Posterior cingulate gyrus (tissue), 11 donors: ENCODE results near the gene ST6GAL1.

Experiments
- DNase-seq, 10 donors: peaks; one replicate each; pipeline versions ENCODE4 v3.0.0 to v3.0.0-alpha.2; 2020 to 2021; ENCODE audit warnings: mixed read lengths in 3 of 10
- intact Hi-C: fragments of 100-400 bp; cut with DNase I; formaldehyde crosslinking; loops from one replicate; pipeline ENCODE4 v1.15.1; 2023

ST6GAL1 gene

DNA sequence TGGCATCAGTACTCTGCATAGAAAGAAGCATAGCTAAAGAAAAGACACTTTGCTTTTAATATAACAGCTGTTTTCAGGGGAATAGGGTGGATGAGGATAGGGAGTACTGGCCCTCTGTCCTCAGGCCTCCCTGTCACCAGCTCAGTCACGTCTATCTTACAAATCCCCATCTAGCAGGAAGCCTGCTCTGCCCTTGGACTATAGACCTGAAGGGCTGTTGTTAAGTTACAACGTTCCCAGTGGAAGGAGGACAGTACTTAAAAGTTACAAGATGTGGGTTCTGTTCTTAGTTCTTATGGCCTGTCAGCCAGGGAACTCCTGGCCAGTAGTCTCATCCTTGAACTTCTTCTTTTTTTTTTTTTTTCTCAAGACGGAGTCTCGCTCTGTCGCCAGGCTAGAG is 138.5 kb downstream of the ST6GAL1 start:
- intact Hi-C loops = no loop called here

GRCh38 chr3:187069857-187070516 is 139.7 kb downstream of the ST6GAL1 start:
- DNase-seq = no peak
- intact Hi-C loops = no loop called here

More for the DNA sequence above, 138.5 kb downstream of the ST6GAL1 start:
- DNase-seq = no peak

GRCh38 chr3:187072102-187072501 is 141.8 kb downstream of the ST6GAL1 start:
- no peak for DNase-seq
- intact Hi-C loops = no loop called here

GRCh38 chr3:187072511-187072910 is 142.2 kb downstream of the ST6GAL1 start:
- DNase-seq = no peak
- intact Hi-C loops = no loop called here

DNA sequence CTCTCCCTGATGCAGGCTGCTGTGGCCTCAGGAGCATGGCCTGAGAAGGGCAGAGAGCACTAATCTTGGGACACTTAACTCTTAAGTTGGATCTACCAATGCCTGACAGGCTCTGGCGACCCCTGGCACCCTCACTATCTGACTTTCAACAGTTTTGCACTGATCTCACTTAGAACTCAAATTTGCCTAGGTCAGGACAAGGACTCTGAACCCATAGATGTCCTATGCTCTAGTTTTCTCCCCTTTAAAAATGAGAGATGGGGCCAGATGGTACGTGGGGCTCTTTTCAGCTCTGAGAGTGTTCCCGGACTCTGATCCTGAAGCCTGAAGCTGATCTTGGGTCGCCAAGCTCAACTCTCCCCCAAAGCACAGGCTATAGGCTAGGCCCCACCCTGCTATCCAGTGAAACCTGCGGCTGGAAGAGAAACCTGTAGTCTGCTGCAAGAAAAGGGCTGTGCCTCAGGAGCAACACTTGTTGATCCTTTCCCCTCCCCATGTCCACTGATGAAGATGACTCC is 143.3 kb downstream of the ST6GAL1 start:
- intact Hi-C loops = no loop called here
- no peak for DNase-seq

GRCh38 chr3:187074846-187075245 is 144.5 kb downstream of the ST6GAL1 start:
- DNase-seq = no peak
- intact Hi-C loops = no loop called here

DNA sequence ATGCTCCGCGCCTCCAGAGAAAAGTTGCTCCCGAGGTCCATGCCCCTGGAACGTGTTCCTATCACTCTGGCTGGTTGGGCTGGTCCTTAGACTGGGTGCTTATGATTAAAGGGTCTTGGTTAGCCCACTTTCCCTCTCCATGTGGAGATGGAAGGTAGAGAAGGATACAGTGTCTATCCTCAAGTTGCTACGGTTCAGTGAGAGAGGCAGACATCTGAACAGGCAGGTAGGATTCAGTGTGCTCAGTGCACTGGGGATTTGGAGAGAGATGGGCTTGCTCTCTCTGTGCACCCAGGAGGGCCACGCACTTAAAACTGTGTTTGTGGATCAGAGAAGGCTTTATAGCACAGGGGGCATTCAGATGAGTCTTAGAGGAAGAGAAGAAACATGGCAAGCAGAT is 146.0 kb downstream of the ST6GAL1 start:
- intact Hi-C loops = no loop called here
- no peak for DNase-seq

DNA sequence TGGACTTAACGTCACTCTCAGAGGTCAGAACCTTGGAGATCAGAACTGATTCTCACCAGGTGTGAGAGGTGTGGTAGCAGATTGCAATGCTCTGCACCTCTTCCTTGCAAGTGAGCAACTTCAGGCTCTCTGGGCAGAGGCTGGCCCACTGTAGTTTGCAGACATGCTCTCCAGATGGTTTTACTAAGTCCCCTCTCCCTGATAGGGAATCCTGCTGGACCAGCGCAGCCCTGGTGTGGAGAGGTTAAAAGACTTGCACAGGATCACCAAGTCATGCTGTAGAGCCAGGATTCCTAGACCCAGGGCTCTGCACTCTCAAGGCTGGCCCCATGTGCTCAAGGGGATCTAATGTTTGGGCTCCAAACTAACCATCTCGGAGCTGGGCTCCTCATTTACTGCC is 146.8 kb downstream of the ST6GAL1 start:
- intact Hi-C loops = no loop called here
- DNase-seq = peak in 2 of 10 donors; percentile 52 to 58

DNA sequence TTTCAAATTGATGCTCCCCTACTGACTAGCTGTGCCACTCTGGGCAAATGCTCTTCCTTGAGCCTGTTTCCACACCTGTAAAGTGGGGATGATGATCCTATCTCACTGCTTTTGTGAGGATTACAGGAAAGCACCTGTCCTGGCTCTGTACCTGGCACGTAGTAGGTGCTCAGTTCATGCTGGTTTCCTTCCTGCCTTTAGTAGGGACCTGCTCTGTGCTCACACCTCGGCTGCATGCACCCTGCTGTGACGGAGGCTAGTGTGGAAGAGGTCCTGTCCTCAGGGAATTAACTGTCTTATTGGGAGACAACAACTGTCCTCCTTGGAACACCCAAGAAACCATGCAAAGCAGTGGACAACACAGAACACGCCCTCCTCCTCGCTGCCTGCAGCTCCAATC is 147.2 kb downstream of the ST6GAL1 start:
- peak in 1 of 10 donors; percentile 13 for DNase-seq
- intact Hi-C loops = no loop called here

DNA sequence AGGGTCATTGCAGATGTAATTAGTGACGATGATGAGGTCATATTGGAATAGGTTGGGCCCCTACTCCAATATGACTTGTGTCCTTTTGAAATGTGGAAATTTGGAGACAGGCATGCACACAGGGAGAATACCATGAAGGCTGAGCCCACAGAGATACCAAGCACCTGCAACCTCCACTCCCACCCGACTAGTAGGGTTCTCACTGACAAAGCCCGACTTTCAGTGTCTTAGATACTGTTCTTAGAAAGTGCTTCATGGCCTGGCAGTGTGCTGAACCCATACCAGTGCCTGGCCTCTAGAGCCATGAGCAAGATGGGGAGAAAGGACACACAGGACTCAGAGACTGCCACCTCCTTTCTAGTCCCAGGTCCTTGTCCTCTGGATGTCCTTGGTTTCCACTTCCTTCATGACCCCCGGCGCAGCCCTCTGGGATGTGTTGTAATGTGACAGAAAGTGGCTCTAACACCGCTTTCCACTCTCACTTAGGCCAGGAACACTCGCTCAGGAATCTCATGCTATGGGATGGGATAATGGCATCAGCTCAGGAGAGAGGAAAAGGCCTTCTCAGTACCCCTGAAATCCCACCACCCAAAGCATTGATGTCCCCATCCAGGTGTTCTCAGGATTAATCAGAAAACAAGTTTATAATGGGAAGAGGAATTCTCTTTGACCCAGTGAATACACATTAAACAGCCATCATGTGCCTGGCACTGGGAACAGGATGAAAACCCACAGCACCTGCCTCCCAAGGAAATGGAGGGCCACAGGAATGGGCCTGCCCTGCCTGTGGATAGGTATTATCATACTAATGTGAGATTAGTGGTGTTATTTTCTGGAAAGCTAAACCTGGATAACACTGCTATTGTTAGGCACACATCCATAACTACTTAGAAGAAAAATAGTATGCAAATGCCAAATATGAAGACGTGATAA is 149.0 kb downstream of the ST6GAL1 start:
- DNase-seq = peak in 1 of 10 donors; percentile 28
- intact Hi-C loops = no loop called here

DNA sequence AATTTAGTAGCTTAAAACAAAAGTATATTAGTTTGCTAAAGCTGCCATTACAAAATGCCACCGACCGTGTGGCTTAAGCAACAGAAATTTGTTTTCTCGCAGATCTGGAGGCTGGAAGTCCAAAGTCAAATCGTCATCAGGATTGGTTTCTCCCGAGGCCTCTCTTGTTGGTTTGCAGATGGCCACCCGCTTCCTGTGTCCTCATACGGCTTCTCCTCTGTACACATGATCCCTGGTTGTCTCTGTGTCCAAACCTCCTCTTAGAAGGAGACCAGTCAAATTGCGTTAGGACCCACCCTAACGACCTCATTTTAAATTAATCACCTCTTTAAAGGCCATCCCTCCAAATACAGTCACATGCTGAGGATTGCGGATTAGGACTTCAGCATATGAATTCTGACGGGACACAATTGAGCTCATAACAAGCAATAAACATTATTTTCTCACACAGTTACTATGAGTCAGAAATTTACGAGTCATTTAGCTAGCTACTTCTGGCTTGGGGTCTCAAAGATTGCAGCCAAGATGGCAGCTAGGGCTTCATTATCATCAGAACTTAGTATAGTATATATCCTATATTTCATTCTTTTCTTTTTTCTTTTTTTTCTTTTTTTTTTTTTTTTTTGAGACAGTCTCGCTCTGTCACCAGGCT is 150.6 kb downstream of the ST6GAL1 start:
- DNase-seq = no peak
- intact Hi-C loops = no loop called here

DNA sequence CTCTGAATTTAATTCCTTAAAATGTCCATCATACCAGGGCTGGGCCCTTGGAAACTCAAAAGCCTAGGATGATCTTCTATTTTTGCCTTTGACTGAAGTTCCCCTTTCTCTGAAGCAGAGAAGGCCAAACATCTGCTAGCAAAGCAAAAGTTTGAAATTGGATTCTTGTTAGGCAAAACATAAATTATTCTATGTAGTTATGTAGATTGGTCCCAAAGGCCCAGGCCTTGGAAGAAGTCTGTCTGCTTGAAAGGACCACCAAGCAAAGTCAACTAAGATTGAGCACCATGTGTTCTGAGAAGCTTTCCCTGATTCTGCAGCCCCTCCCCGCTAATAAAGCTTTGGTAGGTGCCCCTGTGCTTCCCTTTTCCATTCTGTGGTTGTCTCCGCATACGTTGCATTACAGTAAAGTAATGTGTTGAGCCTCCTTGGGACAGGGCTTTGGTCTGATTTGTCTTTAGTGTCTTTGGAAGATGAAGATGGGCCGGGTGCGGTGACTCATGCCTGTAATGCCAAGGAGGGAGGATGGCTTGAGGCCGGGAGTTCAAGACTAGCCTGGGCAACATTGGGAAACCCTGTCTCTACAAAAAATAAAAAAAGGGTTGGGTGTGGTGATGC is 152.5 kb downstream of the ST6GAL1 start:
- intact Hi-C loops = no loop called here
- no peak for DNase-seq

- no peak for DNase-seq
- intact Hi-C loops = no loop called here
These were observed 153.8 kb downstream of the ST6GAL1 start for GRCh38 chr3:187084126-187084525.

DNA sequence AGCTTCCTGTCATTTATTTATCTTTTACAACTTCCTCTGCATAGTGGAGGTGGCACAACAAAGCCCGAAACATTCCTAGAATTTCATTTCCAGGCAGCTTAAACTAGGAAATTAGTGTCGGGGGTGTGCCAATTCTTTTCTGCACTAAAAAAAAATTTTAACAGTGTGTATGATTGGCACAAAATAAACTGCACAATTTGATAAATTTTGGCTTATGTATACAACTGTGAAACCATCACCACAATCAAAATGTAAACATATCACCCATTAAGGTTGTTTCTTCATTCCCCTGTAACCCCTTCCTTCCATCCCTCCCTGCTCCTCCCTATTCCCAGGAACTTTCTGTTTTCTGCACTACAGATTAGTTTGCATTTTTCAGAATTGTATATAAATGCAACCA is 154.3 kb downstream of the ST6GAL1 start:
- DNase-seq = no peak
- intact Hi-C loops = no loop called here

DNA sequence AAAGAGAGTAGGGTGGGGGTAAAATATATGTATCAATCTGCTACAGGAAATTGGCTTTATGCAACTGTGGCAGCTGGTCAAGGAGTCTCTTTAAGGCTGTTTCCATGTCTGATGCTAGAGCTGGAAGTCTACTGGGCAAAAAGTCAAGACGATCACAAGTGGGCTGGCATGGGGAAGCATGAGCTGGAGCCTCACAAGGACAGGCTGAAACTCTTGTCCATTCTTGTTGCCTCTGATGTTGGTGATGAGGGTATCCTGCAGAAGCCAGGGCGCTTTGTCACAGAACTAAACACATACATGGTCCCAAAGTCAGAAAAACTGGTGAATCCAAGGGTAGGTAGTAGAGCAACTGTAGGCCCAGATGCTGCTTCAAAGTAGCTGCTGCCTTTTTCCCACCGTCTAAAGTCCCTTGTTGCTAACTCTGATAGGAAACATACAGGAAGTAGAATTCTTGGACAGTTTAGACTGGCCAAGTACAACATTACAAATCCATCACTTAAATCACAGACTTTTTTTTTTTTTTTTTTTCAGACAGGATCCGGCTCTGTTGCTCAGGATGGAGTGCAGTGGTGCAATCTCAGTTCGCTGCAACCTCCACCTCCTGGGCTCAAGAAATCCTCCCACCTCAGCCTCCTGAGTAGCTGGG is 154.8 kb downstream of the ST6GAL1 start:
- intact Hi-C loops = no loop called here
- no peak for DNase-seq

- DNase-seq = no peak
- intact Hi-C loops = no loop called here
These were observed 155.6 kb downstream of the ST6GAL1 start for GRCh38 chr3:187085933-187086332.

DNA sequence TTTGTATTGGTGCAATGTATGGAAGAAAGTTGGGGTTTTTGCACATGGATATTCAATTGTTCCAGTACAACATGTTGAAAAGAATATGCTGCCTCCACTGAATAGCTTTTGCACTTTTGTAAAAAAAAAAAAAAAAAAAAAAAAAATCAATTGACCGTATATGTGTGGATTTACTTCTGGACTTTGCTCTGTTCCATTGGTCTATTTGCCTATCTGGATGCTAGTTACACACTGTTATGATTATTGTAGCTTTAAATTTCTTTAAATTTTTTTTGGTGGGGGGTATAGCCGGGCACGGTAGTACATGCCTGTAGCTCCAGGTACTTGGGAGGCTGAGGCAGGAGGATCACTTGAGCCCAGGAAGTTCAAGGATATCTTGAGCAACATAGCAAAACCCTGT is 156.5 kb downstream of the ST6GAL1 start:
- DNase-seq = no peak
- intact Hi-C loops = no loop called here

- DNase-seq = no peak
- intact Hi-C loops = no loop called here
These were observed 158.4 kb downstream of the ST6GAL1 start for GRCh38 chr3:187088701-187089100.

GRCh38 chr3:187093320-187093719 is 163.0 kb downstream of the ST6GAL1 start:
- intact Hi-C loops = no loop called here
- no peak for DNase-seq

DNA sequence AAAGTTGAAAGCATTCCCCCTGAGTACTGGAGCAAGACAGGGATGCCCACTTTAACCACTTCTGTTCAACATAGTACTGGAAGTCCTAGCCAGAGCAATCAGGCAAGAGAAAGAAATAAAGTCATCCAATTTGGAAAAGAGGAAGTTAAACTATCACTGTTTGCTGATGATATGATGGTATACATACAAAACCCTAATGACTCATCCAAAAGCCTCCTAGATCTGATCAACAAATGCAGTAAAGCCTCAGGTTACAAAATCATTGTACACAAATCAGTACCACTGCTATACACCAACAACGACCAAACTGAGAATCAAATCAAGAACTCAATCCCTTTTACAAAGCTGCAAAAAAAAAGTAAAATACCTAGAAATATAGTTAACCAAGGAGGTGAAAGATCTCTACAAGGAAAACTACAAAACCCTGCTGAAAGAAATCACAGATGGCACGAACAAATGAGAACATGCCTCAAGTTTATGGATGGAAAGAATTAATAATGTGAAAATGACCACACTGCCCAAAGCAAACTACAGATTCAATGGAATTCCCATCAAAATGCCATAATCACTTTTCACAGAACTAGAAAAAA is 168.7 kb downstream of the ST6GAL1 start:
- DNase-seq = no peak
- intact Hi-C loops = no loop called here
